Lung (tissue), 12 donors: Measurements from ENCODE around the gene GABBR2. TPM values are rescaled to one million over a fixed set of nuclear protein-coding genes. Genes with fewer than 3 reads are reported as not detected.
A peak's percentile ranks its signal among the peaks of the same experiment; 100 is the strongest.

Experiments used
- ATAC-seq: fragments of 200-7000 bp; cut with Tn5 transposase; one replicate; pipeline ENCODE4 v1.9.1; 2020; ENCODE audit warnings: moderate number of reproducible peaks; ENCODE audit not compliant: insufficient read depth, low FRiP score
- DNase-seq, 3 donors: peaks; one replicate each; pipeline ENCODE4 v3.0.0-alpha.2; 2013 to 2017
- H3K27ac ChIP-seq, 2 donors: one replicate each; pipeline ENCODE4 v1.5.1; 2013; ENCODE audit warnings: mild to moderate bottlenecking in 2 of 2, moderate library complexity in 2 of 2, control low read depth in 1 of 2, inconsistent platforms in 1 of 2, low read depth in 1 of 2, low read length in 1 of 2
- H3K27me3 ChIP-seq, 3 donors: one replicate each; pipeline ENCODE4 v1.5.1; 2013; ENCODE audit warnings: low read length in 2 of 3; ENCODE audit not compliant: control insufficient read depth in 3 of 3, insufficient read depth in 3 of 3
- H3K36me3 ChIP-seq, 4 donors: one replicate each; pipeline ENCODE4 v1.5.1; 2013; ENCODE audit warnings: low read length in 4 of 4, mild to moderate bottlenecking in 1 of 4, moderate library complexity in 1 of 4; ENCODE audit not compliant: control insufficient read depth in 4 of 4, insufficient read depth in 4 of 4
- H3K4me1 ChIP-seq, 5 donors: one replicate each; pipeline ENCODE4 v1.5.1; 2013; ENCODE audit warnings: low read length in 5 of 5, mild to moderate bottlenecking in 2 of 5, moderate library complexity in 1 of 5; ENCODE audit not compliant: control insufficient read depth in 5 of 5, insufficient read depth in 5 of 5
- H3K4me3 ChIP-seq: one replicate; pipeline ENCODE4 v1.5.1; 2013; ENCODE audit warnings: mild to moderate bottlenecking, control low read depth, moderate library complexity
- H3K9ac ChIP-seq, 2 donors: one replicate each; pipeline ENCODE4 v1.5.1; 2013; ENCODE audit warnings: low read length in 2 of 2, control low read depth in 1 of 2; ENCODE audit not compliant: insufficient read depth in 1 of 2
- H3K9me3 ChIP-seq, 4 donors: one replicate each; pipeline ENCODE4 v1.5.1; 2013; ENCODE audit warnings: low read length in 3 of 4, mild to moderate bottlenecking in 1 of 4, moderate library complexity in 1 of 4; ENCODE audit not compliant: control insufficient read depth in 4 of 4, insufficient read depth in 3 of 4
- WGBS, 2 donors: extraction: QIAGEN DNeasy Blood & Tissue Kit; methylation state at CpG; one replicate each; pipeline ENCODE4 v1.1.7; 2013; 5-methylcytosine and 5-hydroxymethylcytosine counted together
- polyA plus RNA-seq, 2 donors: library from polyadenylated mRNA; stranded (reverse); fragments of 200-250 nt; gene quantifications; one replicate each; pipeline ENCODE4 v1.2.1, GENCODE V29; 2013
- total RNA-seq, 2 donors: library from RNA; depleted of rRNA in 1 of 2; stranded (reverse); fragments of >200 nt in 1 of 2; gene quantifications; one replicate each; pipeline ENCODE4 v1.2.1, GENCODE V29; 2014 to 2021
- TF ChIP-seq, protein P1 (sequence below): IDR thresholded peaks from 2 replicates; pipeline ENCODE4 v1.5.1; 2012; ENCODE audit warnings: mild to moderate bottlenecking; ENCODE audit errors: control extremely low read depth, extremely low read depth
- donor health status: control.
- donor health status: control.
- donor health status: Bipolar disorder and iron deficiency.
- donor health status: healthy.
- donor health status: DM: yes; HTN: yes; CAD: no.

Gene GABBR2
- total and polyA plus RNA-seq, 4 donors = 0.40 to 1.8 (median 0.64) TPM

GRCh38 chr9:98665501-98665900 lies 43.2 kb downstream of the GABBR2 start:
- TF ChIP-seq, protein P1, sequence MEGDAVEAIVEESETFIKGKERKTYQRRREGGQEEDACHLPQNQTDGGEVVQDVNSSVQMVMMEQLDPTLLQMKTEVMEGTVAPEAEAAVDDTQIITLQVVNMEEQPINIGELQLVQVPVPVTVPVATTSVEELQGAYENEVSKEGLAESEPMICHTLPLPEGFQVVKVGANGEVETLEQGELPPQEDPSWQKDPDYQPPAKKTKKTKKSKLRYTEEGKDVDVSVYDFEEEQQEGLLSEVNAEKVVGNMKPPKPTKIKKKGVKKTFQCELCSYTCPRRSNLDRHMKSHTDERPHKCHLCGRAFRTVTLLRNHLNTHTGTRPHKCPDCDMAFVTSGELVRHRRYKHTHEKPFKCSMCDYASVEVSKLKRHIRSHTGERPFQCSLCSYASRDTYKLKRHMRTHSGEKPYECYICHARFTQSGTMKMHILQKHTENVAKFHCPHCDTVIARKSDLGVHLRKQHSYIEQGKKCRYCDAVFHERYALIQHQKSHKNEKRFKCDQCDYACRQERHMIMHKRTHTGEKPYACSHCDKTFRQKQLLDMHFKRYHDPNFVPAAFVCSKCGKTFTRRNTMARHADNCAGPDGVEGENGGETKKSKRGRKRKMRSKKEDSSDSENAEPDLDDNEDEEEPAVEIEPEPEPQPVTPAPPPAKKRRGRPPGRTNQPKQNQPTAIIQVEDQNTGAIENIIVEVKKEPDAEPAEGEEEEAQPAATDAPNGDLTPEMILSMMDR = no peak
- ATAC-seq (no peak), DNase-seq (no peak)
- peaks cover 0 to 5% (median 0%) of the 10 kb centered on the region in 5 donors for H3K4me1 ChIP-seq
- no peak overlapping the region for H3K9ac ChIP-seq
- H3K27ac ChIP-seq = no peak overlapping the region
- 73 to 83% methylated on average over 4 of the region's 4 CpGs for WGBS, 2 donors
- no peaks in the 10 kb centered on the region for H3K36me3 ChIP-seq
- peaks cover 0 to 3% (median 0%) of the 10 kb centered on the region in 4 donors for H3K9me3 ChIP-seq
- H3K27me3 ChIP-seq = no peaks in the 10 kb centered on the region
- H3K4me3 ChIP-seq = no peak overlapping the region

DNA sequence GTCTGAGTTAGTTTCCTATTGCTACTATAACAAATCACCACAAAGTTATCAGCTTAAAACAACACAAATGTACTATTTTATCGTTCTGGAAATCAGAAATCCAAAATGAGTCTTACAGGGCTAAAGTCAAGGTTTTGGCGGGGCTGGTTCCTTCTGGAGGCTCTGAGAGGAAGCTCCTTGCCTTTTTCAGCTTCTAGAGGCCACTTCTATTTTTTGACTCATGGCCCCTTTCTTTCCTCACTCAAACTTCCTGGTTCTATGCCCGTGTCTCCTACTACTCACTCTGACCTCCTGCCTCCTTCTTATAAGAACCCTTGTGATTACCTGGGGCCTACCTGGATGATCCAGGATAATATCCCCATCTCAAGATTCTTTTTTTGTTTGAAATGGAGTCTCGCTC lies 48.2 kb downstream of the GABBR2 start:
- no peaks in the 10 kb centered on the region for H3K36me3 ChIP-seq
- no peaks in the 10 kb centered on the region for H3K27me3 ChIP-seq
- no peak overlapping the region for H3K4me3 ChIP-seq
- TF ChIP-seq, protein P1 = no peak
- no peak for ATAC-seq
- no peak overlapping the region for H3K9ac ChIP-seq
- peaks cover 0 to 5% (median 0%) of the 10 kb centered on the region in 4 donors for H3K9me3 ChIP-seq
- H3K27ac ChIP-seq = no peak overlapping the region
- DNase-seq = no peak
- H3K4me1 ChIP-seq = peaks cover 0 to 7% (median 4%) of the 10 kb centered on the region in 5 donors
- WGBS, 2 donors = 57 to 66% methylated on average over 4 of the region's 4 CpGs

GRCh38 chr9:98658951-98659351 lies 49.8 kb downstream of the GABBR2 start:
- Histone ChIP-seq H3K27me3 (no peaks in the 10 kb centered on the region), H3K27ac (no peak overlapping the region), H3K36me3 (no peaks in the 10 kb centered on the region), H3K4me1 (peaks cover 0 to 7% (median 4%) of the 10 kb centered on the region in 5 donors), H3K4me3 (no peak overlapping the region), H3K9me3 (peaks cover 0 to 5% (median 0%) of the 10 kb centered on the region in 4 donors), H3K9ac (no peak overlapping the region)
- peak in 2 of 3 donors; percentile 40 to 80 for DNase-seq
- no peak for ATAC-seq
- TF ChIP-seq, protein P1 = no peak
- WGBS, 2 donors = 59 to 86% methylated on average over 1 of the region's 1 CpG

- Histone ChIP-seq H3K27ac (no peak overlapping the region), H3K27me3 (no peaks in the 10 kb centered on the region), H3K9ac (no peak overlapping the region), H3K4me1 (peaks cover 0 to 7% (median 4%) of the 10 kb centered on the region in 5 donors), H3K4me3 (no peak overlapping the region), H3K36me3 (no peaks in the 10 kb centered on the region), H3K9me3 (peaks cover 0 to 5% (median 0%) of the 10 kb centered on the region in 4 donors)
- DNase-seq (no peak), ATAC-seq (no peak)
- 64 to 76% methylated on average over 4 of the region's 4 CpGs for WGBS, 2 donors
- TF ChIP-seq, protein P1 = no peak
These were observed 50.8 kb downstream of the GABBR2 start for GRCh38 chr9:98657897-98658296.
